ENCODE measurements around the gene FYN.

FYN gene

GRCh38 chr6:111805511-111806164 lies 67.6 kb downstream of the FYN start:
- DNase-seq, result no peak

GRCh38 chr6:111804627-111805235 lies 68.5 kb downstream of the FYN start:
- DNase-seq, result no peak

- no peak for DNase-seq
These were observed 69.4 kb downstream of the FYN start for GRCh38 chr6:111803804-111804203.

GRCh38 chr6:111803371-111803770 lies 69.9 kb downstream of the FYN start:
- DNase-seq, result no peak

- DNase-seq, result no peak
These were observed 70.4 kb downstream of the FYN start for GRCh38 chr6:111802720-111803330.

GRCh38 chr6:111802015-111802414 lies 71.2 kb downstream of the FYN start:
- DNase-seq, result no peak

GRCh38 chr6:111800821-111801220 lies 72.4 kb downstream of the FYN start:
- DNase-seq, result no peak

- DNase-seq, result no peak
These were observed 72.9 kb downstream of the FYN start for GRCh38 chr6:111800259-111800765.

- DNase-seq, result no peak
These were observed 73.5 kb downstream of the FYN start for GRCh38 chr6:111799576-111800258.

- no peak for DNase-seq
These were observed 74.9 kb downstream of the FYN start for GRCh38 chr6:111798281-111798725.

- no peak for DNase-seq
These were observed 76.8 kb downstream of the FYN start for GRCh38 chr6:111796310-111796918.

GRCh38 chr6:111795558-111795957 lies 77.7 kb downstream of the FYN start:
- DNase-seq, result no peak

- DNase-seq, result no peak
These were observed 78.4 kb downstream of the FYN start for GRCh38 chr6:111794727-111795452.

GRCh38 chr6:111794300-111794699 lies 79.0 kb downstream of the FYN start:
- no peak for DNase-seq

- no peak for DNase-seq
These were observed 79.5 kb downstream of the FYN start for GRCh38 chr6:111793711-111794111.

- DNase-seq, result no peak
These were observed 80.1 kb downstream of the FYN start for GRCh38 chr6:111792914-111793700.

- DNase-seq, result no peak
These were observed 81.0 kb downstream of the FYN start for GRCh38 chr6:111792241-111792640.

GRCh38 chr6:111791415-111791814 lies 81.8 kb downstream of the FYN start:
- no peak for DNase-seq

- no peak for DNase-seq
These were observed 83.7 kb downstream of the FYN start for GRCh38 chr6:111789598-111789997.

GRCh38 chr6:111788379-111789276 lies 84.6 kb downstream of the FYN start:
- DNase-seq, result no peak

Measured in NCI-H510A treated with DMSO at 0.1 percent for 48 hours (cell line).